GM19397 (cell line): ENCODE results near the gene SOCS2.
"Not testable (repeated sequence)": the region's sequence is repeated elsewhere in the genome, so short reads cannot be mapped to it uniquely, and the experiment has no call there.

ENCODE experiments used
- ATAC-seq: cut with Tn5 transposase; IDR thresholded peaks from one replicate; pipeline ENCODE4 v1.9.1; 2021; ENCODE audit warnings: mild to moderate bottlenecking, moderate library complexity; ENCODE audit not compliant: unreplicated experiment

The SOCS2 gene

DNA sequence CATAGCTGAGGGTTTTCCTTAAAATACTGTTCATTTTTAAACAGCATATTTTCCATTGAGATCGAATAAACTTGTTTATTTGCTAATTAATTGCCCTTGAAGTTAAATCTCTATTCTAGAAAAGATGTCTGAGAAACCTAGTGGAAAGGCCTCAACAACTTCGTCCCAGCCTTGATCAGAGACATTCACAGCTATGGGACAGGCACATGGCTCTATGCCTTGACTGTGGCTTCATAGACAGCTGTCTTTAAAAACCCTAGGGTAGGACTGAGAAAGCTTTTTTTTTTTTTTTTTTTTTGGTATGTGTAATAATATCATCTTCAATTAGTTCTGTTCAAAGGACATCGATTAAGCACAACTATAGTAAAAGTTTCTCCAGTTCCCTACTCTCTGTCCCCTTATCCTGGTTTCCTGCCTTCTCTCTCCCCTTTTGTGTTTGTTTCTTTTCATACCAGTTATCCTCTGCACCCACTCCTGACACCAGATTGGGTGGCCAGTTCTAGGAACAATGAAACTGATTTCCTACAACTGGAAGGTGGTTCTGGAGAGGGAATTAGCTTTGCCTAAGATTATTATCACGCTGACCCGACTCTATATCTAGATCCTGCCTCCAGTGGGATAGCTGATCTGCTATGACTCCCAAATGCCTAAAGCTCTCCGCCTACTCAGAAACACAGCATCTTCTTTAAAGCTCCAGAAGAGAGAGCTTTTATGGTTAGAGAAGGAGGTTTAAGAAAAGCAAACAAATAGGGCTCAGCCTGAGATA lies 20.3 kb downstream of the SOCS2 start:
- ATAC-seq, result no peak

DNA sequence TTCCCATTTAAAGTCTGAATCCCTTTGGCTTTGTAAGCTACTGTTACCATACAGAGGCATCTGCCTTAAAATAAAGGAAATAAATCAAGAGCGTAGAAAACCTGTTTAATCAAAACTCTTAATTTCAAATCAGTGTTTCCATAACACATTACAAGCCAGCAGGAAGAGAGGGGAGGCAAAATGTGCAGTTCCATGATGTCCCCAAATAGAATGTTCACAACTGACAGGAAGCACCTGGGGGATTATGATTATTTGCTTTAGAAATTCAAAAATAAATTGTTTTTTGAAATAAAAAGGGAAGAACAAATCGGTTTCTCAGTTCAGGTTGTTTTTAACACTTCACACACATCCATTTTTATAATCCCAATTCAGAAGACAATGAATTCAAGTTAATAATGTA lies 21.4 kb downstream of the SOCS2 start:
- no peak for ATAC-seq

DNA sequence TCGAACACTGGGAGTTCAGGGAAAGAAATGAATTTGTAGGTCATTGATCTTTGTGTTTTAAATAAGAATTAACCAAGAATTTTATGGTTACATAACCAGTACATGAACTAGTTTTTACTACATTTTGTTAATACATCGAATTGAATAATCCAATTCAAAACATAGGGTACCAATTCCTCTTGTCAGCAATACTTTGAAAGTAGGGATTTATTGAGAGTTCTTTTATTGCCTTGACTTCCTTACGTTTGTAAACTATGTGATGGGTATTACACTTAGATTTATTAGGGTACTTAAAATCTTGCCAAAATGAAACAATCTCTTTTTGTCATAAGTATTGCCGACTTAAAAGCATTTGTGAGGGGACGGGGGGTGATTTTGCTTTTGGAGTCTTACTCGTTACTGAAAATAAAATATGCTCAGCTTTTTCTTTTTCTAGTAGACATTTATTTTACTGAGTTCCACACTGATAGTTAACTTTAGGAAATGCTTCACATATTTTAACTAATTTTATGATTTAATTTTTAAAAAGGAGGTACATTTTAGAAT lies 22.4 kb downstream of the SOCS2 start:
- ATAC-seq, result no peak

DNA sequence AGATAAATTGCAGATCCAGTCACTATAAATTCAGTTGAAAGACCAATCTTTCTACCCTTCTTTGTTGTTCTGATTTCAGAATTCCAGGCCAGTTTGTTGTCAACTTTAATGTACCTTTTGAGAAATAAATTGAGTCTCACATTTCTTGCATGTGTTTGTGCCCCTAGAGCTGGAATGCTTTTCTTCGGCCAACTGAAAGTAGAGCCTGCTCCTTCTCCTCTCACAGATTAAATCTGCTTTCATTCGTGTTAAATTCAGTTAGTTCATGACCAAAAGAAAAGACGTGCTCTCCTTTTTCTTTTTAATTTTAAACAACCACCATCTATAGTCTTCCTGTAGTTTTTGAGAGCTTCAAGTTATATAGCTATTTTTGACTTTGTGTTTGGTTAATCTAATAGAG lies 22.9 kb downstream of the SOCS2 start:
- ATAC-seq, result no peak

DNA sequence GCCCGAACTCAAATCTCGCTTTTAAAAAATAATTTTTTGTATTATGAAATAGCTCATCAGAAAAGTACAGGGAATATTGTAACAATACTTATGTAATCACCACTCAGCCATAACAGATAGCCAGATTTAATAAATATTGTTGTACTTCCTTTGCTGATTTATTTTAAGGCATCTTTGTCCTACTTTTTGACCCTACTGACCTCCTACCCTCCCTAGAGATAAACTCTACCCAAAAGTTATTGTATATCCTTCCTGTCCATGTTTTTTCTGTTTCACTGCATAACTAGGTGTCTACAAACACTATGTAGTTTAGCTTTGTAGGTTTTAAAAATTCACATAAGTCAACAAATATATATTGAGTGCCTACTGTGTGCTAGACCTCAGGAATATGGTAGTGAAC lies 25.1 kb downstream of the SOCS2 start:
- no peak for ATAC-seq

DNA sequence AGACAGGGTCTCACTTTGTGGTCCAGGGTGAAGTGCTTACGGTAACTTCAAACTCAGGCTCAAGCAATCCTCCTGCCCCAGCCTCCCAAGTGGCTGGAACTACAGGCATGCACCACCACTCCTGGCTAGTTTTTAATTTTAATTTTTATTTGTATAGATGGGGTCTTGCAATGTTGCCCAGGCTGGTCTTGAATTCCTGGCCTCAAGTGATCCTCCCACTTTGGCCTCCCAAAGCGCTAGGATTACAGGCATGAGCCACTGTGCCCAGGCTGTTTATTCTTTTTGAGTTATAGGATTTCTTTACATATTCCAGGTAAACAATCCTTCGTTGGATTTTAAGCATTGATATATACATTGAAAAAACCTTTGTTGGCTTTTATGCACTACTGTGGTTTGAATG lies 26.7 kb downstream of the SOCS2 start:
- no peak for ATAC-seq

DNA sequence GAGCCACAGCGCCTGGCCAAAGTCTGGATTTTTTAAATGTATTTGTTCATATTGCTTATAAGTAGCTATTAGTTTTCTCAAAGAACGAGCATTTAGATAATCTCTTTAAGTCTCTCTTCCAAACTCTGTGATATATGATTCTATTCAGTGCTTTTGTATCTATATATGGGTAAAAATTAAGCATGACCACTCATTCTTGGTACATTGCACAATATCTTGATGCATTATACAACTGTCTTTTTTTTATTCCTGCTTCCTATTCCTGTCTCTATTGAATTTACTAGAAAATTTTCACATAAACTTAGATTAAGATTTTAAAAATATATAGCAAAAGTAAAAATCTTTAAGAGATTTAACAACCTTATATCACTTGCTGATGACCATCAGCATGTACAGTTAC lies 29.1 kb downstream of the SOCS2 start:
- ATAC-seq, result no peak

DNA sequence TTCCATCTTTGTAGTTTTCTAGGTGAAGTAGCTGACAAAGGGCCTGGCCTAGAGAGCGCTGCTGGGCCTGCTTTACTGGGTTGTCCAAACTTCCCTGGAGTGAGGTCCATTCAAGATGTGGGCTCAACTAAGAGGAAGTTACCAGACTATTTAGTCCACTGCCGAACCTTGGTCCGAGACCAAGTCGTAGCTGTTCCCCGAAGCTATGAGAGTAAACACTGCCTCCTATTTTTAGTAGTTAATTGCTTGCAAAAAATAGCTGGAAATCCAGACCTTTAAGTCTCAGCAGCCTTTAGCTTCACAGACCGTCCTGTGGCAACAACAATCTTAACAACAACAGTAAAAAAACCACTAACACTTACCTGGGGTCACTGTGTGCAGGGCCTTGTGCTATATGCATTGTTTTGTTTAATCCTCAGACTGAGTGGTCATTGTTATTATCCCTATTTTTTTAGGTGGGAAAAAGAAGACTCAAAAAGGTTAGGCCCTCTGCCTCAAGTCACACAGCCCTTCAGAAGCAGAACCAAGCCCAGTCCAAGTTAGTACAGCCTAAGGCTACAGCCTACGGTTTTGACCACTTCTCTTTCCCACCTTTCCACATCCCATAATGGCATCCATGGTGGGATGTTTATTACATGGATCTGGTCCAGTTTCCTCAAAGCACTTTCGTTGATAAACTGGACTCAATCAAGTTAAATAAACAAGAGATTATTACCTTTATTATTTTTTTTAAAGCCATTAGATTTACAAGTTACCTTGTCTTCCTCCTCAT lies 30.6 kb downstream of the SOCS2 start:
- no peak for ATAC-seq

DNA sequence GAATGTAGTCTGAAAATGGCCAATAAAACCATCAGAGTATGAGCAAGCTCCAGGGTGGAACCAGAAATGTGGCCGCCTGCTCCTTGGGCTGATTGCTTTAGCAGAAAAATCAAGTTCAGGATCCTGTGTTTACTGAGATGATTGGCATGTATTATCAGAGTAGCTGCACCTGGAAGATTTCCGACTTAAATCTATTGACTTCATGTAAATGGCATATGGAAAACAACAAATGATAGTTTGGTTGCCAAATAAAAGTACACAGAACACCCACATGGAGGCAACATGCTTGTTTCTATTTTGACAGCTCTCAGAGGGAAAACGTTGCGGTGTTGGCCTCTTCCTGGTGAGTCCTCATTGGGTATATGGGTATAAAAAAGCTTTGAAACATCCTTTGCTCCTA lies 31.3 kb downstream of the SOCS2 start:
- ATAC-seq, result no peak

DNA sequence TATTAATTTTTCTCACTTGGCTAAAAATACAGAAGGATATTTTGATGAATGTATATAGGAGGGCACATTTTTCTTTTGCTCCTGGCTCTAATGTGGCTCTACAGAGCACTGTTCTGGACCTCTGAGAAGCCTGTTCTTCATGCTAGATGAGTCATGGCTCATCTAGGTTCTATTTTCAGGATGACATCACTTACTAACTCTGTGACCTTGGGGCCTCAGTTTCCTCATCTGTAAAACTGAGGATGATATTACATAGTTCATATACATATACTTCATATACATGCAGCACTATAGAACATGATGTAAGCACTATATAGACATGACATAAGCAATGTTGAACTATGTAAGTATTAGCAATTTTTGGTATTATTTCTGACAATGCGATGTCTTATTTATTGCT lies 35.8 kb downstream of the SOCS2 start:
- no peak for ATAC-seq

DNA sequence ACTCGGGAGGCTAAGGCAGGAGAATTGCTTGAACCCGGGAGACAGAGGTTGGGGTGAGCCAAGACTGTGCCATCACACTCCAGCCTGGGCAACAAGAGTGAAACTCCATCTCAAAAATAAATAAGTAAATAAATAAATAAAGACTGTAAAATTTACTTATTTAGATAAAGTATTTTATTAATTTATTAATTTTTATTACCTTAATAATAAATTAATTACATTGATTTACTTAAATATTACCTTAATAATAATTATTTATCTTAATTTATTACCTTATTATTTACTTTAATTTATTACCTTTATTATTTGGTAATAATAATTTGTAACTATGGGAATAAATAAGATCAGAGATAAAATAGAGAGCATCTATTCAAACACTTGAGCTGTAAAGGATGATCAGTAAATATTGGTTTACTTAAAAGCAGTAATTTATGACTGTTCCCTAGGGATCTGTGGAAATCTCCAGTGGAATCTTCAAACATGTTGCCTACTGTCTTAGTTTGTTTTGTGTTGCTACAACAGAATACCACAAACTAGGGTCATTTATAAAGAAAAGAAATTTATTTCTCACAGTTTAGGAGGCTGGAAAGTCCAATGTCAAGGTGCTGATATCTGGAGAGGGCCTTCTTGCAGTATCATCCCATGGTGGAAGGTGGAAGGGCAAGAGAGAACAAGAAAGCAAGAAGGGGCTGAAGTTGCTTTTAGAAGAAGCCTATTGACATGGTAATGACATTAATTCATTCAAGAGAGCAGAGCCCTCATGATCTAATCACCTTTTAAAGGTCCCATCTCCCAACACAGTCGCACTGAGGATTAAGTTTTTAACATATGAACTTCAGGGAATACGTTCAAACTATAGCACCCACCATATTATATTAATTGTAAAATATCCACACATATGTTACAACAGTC lies 37.1 kb downstream of the SOCS2 start:
- ATAC-seq, result no peak

DNA sequence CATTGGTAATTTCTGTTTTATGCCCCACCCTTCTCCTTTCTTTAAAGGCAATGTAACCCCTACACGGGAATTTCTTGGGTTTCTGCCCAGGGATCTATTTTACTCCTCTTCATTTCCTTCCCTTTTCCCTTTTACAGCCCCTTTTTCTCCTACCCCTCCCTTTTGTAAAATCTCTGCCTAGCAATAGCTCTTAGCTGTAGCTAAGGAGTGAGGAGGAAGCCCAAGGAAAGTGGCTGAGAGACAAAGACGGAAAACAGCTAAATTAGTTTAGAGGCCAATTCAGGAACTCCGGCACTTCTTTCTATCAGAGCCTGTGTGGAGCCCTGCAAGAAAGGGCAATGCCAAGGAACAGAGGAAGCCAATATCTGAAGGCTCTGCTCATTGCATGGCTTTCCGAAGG lies 40.3 kb downstream of the SOCS2 start:
- no peak for ATAC-seq

DNA sequence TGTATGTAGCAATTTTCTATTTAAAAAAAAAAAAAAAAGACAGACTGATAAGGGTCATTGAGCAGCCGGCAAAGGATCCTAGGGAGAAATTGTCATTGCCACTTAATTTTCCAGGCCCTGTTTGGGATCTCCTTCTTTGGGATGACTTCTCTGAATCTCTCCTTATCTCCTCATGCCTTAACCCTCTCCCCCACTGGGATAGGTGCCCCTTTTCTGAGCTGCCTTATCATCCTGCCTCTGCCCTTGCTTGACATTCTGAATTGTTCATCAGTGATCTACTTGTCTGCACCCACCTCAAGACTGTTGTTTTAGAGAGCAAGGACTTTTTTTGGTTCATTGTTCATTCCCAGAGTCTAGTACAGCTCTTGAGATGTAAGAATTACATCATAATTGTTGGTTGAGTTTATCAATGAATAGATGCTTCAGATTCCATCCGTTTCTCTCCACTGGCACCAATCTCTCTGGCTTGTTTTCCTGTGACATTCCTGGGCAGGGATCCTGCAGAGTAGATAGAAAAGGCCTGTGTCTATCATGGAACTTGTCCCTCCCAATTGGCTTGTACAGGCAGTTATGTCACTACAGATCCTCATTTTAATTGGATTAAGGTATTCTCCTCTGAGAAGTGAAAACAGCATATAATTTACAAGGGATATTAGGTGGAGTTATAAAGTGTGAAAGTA lies 42.6 kb downstream of the SOCS2 start:
- ATAC-seq, result no peak

DNA sequence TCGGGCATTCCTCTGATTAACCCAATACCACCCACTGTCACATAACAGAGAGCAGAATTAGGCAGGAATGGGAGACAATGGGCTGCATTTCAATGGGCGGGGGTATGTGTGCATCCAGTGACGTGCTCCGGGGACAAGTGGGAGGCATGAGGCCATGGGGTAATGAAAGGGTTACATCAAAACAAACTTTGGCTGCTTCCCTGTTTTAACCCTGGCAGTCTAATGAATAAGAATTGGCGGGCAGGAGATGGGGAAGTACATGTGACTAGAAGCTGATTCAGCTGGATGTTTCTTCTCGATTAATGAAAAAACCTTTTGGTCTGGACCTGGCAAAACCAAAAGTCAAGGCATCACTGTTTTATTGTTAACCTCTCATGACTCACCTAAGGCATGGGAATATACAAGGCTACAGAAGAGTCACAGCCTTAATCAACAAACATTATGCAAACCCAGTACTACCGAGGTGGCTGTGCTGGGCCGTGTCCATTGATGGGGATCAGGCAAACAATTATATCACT lies 44.2 kb downstream of the SOCS2 start:
- no peak for ATAC-seq

DNA sequence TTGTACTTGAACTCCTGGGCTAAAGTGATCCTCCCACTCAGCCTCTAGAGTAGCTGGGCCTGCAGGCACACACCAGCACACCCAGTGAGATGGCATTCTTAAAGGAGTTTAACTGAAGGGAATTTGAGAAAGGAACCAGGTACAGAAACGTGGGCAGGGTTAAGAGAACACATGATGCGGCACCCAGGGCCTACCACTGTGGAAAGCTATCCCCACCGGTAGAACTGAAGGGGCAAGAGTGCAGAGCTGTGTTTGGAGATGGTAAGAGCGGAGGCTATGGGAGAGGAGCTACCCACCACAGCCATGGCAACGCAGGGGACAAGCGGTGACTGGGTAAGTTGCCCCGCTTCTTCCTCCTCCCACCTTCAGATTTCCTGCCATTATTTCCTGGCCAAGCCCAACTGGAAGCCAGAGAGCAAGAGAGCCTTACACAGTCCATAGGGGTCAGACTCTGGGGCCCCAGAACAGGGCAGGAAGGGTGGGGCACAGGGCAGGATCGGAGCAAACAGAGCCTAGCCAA lies 46.5 kb downstream of the SOCS2 start:
- ATAC-seq, result no peak

DNA sequence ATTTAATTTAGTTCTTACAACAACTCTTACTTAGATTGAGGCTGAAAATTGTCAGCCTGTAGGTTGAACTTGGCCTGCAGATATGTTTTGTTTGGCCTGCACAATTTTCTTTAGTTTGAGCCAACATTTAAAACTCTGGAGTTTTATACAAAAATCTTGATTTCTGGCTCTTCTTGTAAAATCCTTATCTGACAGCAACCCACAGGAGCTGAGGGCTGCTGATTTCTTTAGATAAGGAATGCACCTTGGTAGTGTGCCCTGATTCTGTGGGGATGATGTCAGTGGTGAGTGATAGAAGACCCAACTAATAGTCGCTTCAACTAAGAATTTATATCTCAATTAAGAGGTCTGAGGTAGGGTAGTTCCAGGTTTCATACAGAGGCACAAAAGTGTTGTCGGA lies 49.5 kb downstream of the SOCS2 start:
- no peak for ATAC-seq

DNA sequence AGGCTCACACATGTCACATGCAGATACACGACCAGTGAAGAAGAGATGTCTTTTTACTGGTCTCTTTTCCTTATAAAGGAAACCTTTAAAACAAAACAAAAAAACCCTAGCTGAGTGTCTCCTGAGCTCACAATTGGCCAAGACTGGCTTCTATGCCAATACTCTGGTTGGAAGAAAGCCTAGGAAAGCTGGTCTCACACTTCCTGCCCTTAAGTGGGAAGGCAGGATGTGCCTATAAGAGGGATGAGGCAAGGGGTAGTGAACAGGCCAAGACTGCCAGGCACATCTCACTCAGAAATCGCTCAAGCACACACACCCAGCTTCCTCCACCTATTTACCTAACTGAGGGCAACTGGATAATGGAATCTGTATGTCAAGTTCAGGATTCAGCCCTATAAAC lies 50.0 kb downstream of the SOCS2 start:
- no peak for ATAC-seq

DNA sequence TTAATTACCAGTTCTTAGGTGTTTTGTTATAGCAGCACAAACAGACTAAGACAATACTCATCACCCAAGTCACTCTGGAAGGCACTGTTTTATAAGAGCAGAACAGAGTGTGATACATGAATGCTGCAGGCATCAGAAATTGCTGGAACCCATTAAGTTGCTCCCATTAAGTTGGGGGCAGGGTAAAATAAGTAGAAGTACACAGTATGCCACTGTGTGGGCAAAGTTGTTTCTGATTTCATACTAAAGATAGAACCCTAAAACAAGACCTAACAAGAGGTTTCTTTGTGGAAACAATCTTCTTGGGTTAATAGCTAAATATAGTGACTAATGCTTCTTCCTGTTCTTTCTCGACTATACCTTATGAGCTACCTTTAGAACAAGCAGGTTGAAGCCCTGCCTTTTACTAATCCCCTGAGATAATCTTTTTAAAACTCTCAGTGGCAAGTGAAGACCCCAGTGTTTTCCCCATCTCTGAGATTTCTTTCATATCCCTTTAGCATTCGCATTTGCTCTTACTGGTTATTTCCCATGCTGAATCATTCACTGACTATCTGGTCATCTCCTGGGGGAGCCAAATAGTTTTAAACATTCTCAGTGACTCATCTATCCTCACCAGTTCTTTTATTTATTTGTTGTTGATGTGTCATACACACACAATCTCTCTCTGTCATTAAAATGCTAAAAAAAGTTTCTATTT lies 52.3 kb downstream of the SOCS2 start:
- peak; percentile 74 for ATAC-seq

DNA sequence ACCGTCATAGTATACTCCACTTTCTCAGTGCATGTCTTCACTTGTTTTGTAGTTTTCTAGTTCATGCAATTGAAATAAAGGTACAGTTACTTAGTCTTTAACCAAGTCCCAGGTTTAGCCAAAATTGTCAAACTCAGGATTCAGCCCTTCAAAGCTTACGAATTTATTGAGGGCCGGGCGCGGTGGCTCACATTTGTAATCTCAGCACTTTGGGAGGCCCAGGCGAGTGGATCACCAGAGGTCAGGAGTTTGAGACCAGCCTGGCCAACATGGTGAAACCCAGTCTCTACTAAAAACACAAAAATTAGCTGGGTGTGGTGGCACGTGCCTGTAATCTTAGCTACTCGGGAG lies 52.8 kb downstream of the SOCS2 start:
- not testable (repeated sequence) for ATAC-seq

DNA sequence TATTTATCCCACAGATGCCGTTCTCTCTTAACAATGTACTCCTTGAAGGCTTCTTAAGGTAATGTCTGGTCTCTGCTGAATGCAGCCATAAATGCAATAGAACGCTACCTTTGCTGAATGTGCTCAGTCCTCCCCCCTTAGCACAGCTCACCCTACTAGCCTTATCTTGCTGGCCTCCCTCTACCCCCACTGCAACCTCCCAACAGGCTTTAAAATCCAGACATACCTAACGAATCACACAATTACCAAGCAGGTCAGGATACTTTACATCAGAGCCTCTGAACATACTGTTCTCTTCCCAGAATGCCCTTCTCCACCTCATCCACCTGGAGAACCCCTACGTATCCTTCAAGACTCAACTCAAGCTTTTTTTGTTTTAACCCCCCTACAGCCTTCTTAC lies 53.7 kb downstream of the SOCS2 start:
- no peak for ATAC-seq
